ENCODE results near the gene GRM8.
"Not testable (repeated sequence)": the region's sequence is repeated elsewhere in the genome, so short reads cannot be mapped to it uniquely, and the experiment has no call there.

GRM8 gene

GRCh38 chr7:126901041-126901765, 351.5 kb downstream of the GRM8 start:
- not testable (repeated sequence) for H3K9me3 ChIP-seq (ENCODE audit: control insufficient read depth, insufficient read depth, low read length); H3K4me1 ChIP-seq (ENCODE audit: control insufficient read depth, insufficient read depth, low read length); H3K27me3 ChIP-seq (ENCODE audit: control insufficient read depth, insufficient read depth, low read length); H3K36me3 ChIP-seq (ENCODE audit: control insufficient read depth, insufficient read depth, low read length); H3K27ac ChIP-seq (ENCODE audit: low read length); DNase-seq (ENCODE audit: low read depth, low spot score); H3K4me3 ChIP-seq (ENCODE audit: low read length)
- no CpG with 5 or more reads among the region's 6 CpGs for WGBS (ENCODE audit: insufficient coverage, insufficient read length)

GRCh38 chr7:126887980-126888379, 364.8 kb downstream of the GRM8 start:
- DNase-seq (ENCODE audit: low read depth, low spot score); H3K27ac ChIP-seq (ENCODE audit: low read length); H3K36me3 ChIP-seq (ENCODE audit: control insufficient read depth, insufficient read depth, low read length); H3K9me3 ChIP-seq (ENCODE audit: control insufficient read depth, insufficient read depth, low read length); H3K4me1 ChIP-seq (ENCODE audit: control insufficient read depth, insufficient read depth, low read length); H3K27me3 ChIP-seq (ENCODE audit: control insufficient read depth, insufficient read depth, low read length); H3K4me3 ChIP-seq (ENCODE audit: low read length): not testable (repeated sequence)
- WGBS (ENCODE audit: insufficient coverage, insufficient read length): no CpG with 5 or more reads among the region's 1 CpG

- H3K27ac ChIP-seq (ENCODE audit: low read length); H3K36me3 ChIP-seq (ENCODE audit: control insufficient read depth, insufficient read depth, low read length); H3K4me1 ChIP-seq (ENCODE audit: control insufficient read depth, insufficient read depth, low read length); H3K27me3 ChIP-seq (ENCODE audit: control insufficient read depth, insufficient read depth, low read length); H3K9me3 ChIP-seq (ENCODE audit: control insufficient read depth, insufficient read depth, low read length); DNase-seq (ENCODE audit: low read depth, low spot score); H3K4me3 ChIP-seq (ENCODE audit: low read length): not testable (repeated sequence)
- no CpG with 5 or more reads among the region's 4 CpGs for WGBS (ENCODE audit: insufficient coverage, insufficient read length)
Observed at GRCh38 chr7:126887560-126887959, 365.2 kb downstream of the GRM8 start.

- no CpG with 5 or more reads among the region's 1 CpG for WGBS (ENCODE audit: insufficient coverage, insufficient read length)
- not testable (repeated sequence) for H3K27me3 ChIP-seq (ENCODE audit: control insufficient read depth, insufficient read depth, low read length); DNase-seq (ENCODE audit: low read depth, low spot score); H3K36me3 ChIP-seq (ENCODE audit: control insufficient read depth, insufficient read depth, low read length); H3K9me3 ChIP-seq (ENCODE audit: control insufficient read depth, insufficient read depth, low read length); H3K27ac ChIP-seq (ENCODE audit: low read length); H3K4me3 ChIP-seq (ENCODE audit: low read length); H3K4me1 ChIP-seq (ENCODE audit: control insufficient read depth, insufficient read depth, low read length)
Observed at GRCh38 chr7:126882730-126883129, 370.0 kb downstream of the GRM8 start.

GRCh38 chr7:126881908-126882307, 370.8 kb downstream of the GRM8 start:
- H3K4me3 ChIP-seq (ENCODE audit: low read length); H3K27me3 ChIP-seq (ENCODE audit: control insufficient read depth, insufficient read depth, low read length); H3K4me1 ChIP-seq (ENCODE audit: control insufficient read depth, insufficient read depth, low read length); H3K27ac ChIP-seq (ENCODE audit: low read length); DNase-seq (ENCODE audit: low read depth, low spot score); H3K9me3 ChIP-seq (ENCODE audit: control insufficient read depth, insufficient read depth, low read length); H3K36me3 ChIP-seq (ENCODE audit: control insufficient read depth, insufficient read depth, low read length): not testable (repeated sequence)
- WGBS (ENCODE audit: insufficient coverage, insufficient read length): no CpG with 5 or more reads among the region's 2 CpGs

GRCh38 chr7:126881315-126881714, 371.4 kb downstream of the GRM8 start:
- H3K4me3 ChIP-seq (ENCODE audit: low read length): no peak overlapping the region
- no peaks in the 10 kb centered on the region for H3K9me3 ChIP-seq (ENCODE audit: control insufficient read depth, insufficient read depth, low read length)
- no peaks in the 10 kb centered on the region for H3K36me3 ChIP-seq (ENCODE audit: control insufficient read depth, insufficient read depth, low read length)
- no CpG with 5 or more reads among the region's 4 CpGs for WGBS (ENCODE audit: insufficient coverage, insufficient read length)
- DNase-seq (ENCODE audit: low read depth, low spot score): no peak
- no peaks in the 10 kb centered on the region for H3K4me1 ChIP-seq (ENCODE audit: control insufficient read depth, insufficient read depth, low read length)
- H3K27me3 ChIP-seq (ENCODE audit: control insufficient read depth, insufficient read depth, low read length): no peaks in the 10 kb centered on the region
- H3K27ac ChIP-seq (ENCODE audit: low read length): no peak overlapping the region

GRCh38 chr7:126876536-126876935, 376.2 kb downstream of the GRM8 start:
- H3K4me1 ChIP-seq (ENCODE audit: control insufficient read depth, insufficient read depth, low read length); H3K27ac ChIP-seq (ENCODE audit: low read length); H3K4me3 ChIP-seq (ENCODE audit: low read length); H3K27me3 ChIP-seq (ENCODE audit: control insufficient read depth, insufficient read depth, low read length); H3K36me3 ChIP-seq (ENCODE audit: control insufficient read depth, insufficient read depth, low read length); DNase-seq (ENCODE audit: low read depth, low spot score); H3K9me3 ChIP-seq (ENCODE audit: control insufficient read depth, insufficient read depth, low read length): not testable (repeated sequence)
- WGBS (ENCODE audit: insufficient coverage, insufficient read length): no CpG with 5 or more reads among the region's 3 CpGs

- Histone ChIP-seq H3K27me3 (ENCODE audit: control insufficient read depth, insufficient read depth, low read length) (no peaks in the 10 kb centered on the region), H3K4me1 (ENCODE audit: control insufficient read depth, insufficient read depth, low read length) (no peaks in the 10 kb centered on the region), H3K9me3 (ENCODE audit: control insufficient read depth, insufficient read depth, low read length) (no peaks in the 10 kb centered on the region), H3K36me3 (ENCODE audit: control insufficient read depth, insufficient read depth, low read length) (no peaks in the 10 kb centered on the region), H3K27ac (ENCODE audit: low read length) (no peak overlapping the region), H3K4me3 (ENCODE audit: low read length) (no peak overlapping the region)
- DNase-seq (ENCODE audit: low read depth, low spot score): no peak
- WGBS (ENCODE audit: insufficient coverage, insufficient read length): no CpG with 5 or more reads among the region's 2 CpGs
Observed at GRCh38 chr7:126856691-126857291, 395.9 kb downstream of the GRM8 start.

GRCh38 chr7:126845331-126845730, 407.4 kb downstream of the GRM8 start:
- H3K36me3 ChIP-seq (ENCODE audit: control insufficient read depth, insufficient read depth, low read length): no peaks in the 10 kb centered on the region

GRCh38 chr7:126843883-126844282, 408.9 kb downstream of the GRM8 start:
- H3K27me3 ChIP-seq (ENCODE audit: control insufficient read depth, insufficient read depth, low read length): no peaks in the 10 kb centered on the region
- no peaks in the 10 kb centered on the region for H3K36me3 ChIP-seq (ENCODE audit: control insufficient read depth, insufficient read depth, low read length)
- no peaks in the 10 kb centered on the region for H3K9me3 ChIP-seq (ENCODE audit: control insufficient read depth, insufficient read depth, low read length)
- H3K4me1 ChIP-seq (ENCODE audit: control insufficient read depth, insufficient read depth, low read length): no peaks in the 10 kb centered on the region
- H3K4me3 ChIP-seq (ENCODE audit: low read length): no peak overlapping the region
- no peak overlapping the region for H3K27ac ChIP-seq (ENCODE audit: low read length)
- DNase-seq (ENCODE audit: low read depth, low spot score): no peak

More at GRCh38 chr7:126845331-126845730, 407.4 kb downstream of the GRM8 start:
- Histone ChIP-seq H3K4me3 (ENCODE audit: low read length) (no peak overlapping the region), H3K27ac (ENCODE audit: low read length) (no peak overlapping the region), H3K9me3 (ENCODE audit: control insufficient read depth, insufficient read depth, low read length) (no peaks in the 10 kb centered on the region), H3K27me3 (ENCODE audit: control insufficient read depth, insufficient read depth, low read length) (no peaks in the 10 kb centered on the region), H3K4me1 (ENCODE audit: control insufficient read depth, insufficient read depth, low read length) (no peaks in the 10 kb centered on the region)
- no peak for DNase-seq (ENCODE audit: low read depth, low spot score)

GRCh38 chr7:126843336-126843735, 409.4 kb downstream of the GRM8 start:
- Histone ChIP-seq H3K9me3 (ENCODE audit: control insufficient read depth, insufficient read depth, low read length) (no peaks in the 10 kb centered on the region), H3K27ac (ENCODE audit: low read length) (no peak overlapping the region), H3K27me3 (ENCODE audit: control insufficient read depth, insufficient read depth, low read length) (no peaks in the 10 kb centered on the region), H3K4me1 (ENCODE audit: control insufficient read depth, insufficient read depth, low read length) (no peaks in the 10 kb centered on the region), H3K36me3 (ENCODE audit: control insufficient read depth, insufficient read depth, low read length) (no peaks in the 10 kb centered on the region), H3K4me3 (ENCODE audit: low read length) (no peak overlapping the region)
- no peak for DNase-seq (ENCODE audit: low read depth, low spot score)
- no CpG with 5 or more reads among the region's 2 CpGs for WGBS (ENCODE audit: insufficient coverage, insufficient read length)

All from iPS DF 6.9 (cell line).